ENCODE measurements around the gene USP2.

USP2 gene, protein sequence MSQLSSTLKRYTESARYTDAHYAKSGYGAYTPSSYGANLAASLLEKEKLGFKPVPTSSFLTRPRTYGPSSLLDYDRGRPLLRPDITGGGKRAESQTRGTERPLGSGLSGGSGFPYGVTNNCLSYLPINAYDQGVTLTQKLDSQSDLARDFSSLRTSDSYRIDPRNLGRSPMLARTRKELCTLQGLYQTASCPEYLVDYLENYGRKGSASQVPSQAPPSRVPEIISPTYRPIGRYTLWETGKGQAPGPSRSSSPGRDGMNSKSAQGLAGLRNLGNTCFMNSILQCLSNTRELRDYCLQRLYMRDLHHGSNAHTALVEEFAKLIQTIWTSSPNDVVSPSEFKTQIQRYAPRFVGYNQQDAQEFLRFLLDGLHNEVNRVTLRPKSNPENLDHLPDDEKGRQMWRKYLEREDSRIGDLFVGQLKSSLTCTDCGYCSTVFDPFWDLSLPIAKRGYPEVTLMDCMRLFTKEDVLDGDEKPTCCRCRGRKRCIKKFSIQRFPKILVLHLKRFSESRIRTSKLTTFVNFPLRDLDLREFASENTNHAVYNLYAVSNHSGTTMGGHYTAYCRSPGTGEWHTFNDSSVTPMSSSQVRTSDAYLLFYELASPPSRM

DNA sequence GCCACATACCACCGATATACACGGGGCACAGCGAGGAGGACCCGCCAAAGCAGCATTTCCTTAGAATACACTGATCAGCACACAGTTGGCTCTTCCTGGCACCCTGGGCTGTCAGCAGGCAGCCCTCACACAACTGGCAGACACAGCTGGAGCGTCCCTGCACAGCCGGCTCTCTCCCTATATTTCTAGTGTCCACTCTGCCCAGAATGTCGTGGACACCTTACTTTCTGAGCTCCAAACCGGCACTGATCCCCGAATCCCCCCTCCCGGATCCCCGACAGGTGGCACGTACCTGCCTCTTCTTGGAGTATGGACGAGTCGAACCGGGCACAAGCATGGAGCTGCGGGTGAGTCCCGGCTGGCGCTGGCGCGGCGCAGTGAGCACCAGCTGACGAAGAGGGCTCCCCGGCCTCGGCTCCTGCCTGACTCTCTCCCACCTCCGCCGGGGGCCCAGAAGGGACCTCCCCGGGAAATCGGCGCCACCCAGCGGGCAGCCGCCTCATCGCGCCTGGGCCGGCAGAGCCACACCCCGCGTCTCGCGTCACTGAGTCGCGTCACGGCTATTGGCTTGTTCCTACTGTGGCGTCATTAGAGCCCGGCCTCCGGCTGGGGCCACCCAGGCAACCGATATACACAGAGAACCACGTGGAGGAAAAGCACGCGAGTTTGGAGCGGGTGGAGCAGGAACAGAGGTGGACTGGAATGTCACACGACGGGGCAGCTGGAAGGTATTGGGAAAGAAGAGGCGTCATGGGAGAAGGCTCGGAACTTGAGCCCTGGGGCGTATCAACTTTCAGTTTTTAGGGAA is at the start of gene USP2:
Gene USP2, minus strand, starts transcription at position 510 of the 808 bp plus-strand sequence. CDS start 8,210 bp downstream, outside the sequence.
- DNase-seq = peak; percentile 94

DNA sequence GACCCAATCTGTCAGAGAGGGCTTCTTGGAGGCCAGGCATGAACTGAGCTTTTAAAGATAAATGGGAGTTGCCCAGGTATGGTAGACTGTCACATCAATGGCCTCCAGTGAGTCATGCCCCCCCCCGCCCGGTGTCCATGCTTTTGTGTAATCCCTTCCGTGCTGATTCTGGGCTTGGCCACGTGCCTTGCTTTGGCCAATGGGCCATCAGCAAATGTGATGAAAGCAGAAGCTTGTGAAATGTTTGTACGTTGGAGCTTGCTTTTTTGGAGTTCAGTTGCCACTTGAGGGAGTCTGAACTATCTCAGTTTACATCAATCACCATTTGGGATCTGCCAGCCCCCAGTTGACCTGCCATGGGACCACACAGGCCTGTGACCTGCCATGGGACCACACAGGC is 45.8 kb upstream of the USP2 start:
- no peak for DNase-seq

DNA sequence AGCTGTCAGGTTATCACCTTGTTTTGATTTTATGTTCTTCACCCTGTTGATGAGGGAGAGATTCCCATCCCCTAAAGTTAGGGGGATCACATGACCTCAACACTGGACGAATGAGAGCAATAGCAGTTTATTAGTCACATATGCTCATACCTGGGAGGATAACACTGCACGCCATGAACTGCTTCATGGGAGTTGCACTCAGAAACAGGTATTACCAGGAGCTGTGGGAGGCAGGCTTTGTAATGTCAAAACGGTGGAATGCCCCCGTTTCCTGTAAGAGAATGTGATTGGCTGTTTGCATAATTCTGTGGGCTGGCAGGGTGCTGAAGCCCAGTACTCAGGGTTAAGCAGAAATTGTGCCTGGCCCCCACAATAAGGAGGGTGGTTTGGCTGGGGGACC is 44.7 kb upstream of the USP2 start:
- DNase-seq = no peak

DNA sequence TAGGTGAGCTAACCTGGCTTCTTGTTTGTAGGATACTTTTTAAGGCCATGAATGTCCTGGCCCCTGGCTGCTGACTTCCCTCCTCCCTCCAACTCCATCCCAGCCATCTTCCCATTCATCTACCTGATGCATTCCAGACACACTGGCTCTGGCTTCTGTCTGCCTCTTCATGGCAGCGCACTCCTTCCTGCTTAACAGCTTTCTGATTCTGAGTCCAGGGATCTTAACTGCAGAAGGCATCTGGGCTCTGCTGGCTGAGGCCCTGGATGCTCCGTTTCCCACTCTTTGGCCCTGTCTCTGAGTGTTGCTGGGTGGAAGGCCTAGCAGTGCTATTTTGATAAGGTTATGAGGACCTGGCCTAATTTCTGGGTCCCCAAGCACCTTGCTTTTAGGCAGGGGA is 43.3 kb upstream of the USP2 start:
- DNase-seq = no peak

DNA sequence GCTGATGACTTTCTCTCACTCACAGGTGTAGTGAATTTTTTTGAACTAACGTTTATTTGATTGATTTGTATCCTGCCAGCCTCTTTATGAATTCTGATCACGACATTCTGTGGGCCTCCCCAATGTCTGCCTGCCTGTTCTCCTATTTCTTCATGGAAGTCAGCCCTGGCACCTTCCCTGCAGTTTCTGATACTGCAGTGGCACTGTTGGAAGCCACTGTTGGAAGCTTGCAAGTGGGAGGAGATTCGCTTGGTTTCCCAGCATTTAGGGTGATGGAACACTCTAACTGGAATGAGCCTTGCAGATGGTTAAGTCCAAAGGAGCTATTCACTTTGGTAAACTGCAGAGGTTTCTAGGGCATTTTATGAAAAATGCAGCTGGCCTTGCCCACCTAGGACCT is 42.8 kb upstream of the USP2 start:
- no peak for DNase-seq

DNA sequence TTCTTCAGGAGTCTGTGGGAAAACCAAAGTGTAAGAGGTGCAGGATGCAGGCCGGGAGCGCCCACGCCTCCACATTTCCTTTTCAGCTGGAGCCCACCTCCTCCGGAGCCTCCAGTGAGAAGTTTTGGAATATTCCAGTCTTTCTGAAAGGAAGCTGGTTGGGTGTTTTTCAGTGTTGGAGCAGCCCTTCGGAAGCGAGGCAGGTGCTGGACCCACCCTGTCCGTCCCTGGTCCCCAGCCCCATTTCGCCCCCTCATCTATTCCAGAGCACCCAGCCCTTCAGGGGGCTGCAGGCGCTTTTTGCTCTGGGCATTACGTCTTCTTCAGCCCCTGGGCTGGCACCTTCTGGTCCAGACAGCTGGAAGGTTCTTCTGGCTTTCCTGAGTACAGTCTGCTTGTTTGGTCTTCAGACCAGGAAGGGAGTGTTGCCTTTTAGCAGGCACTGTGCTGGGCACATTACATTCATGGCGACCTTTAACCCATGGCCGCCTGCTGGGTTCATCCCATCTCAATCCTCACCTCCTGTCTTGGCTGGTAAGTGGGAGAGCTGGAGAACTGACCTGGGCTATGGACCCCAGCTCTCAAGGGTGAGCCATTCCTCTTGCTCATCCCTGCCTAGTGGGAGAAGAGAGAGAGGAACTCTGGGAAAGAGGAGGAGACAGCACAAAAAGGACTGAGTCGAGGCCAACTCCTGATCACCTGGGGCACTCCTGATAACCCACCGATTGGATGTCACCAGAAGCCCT is 42.2 kb upstream of the USP2 start:
- peak; percentile 41 for DNase-seq

DNA sequence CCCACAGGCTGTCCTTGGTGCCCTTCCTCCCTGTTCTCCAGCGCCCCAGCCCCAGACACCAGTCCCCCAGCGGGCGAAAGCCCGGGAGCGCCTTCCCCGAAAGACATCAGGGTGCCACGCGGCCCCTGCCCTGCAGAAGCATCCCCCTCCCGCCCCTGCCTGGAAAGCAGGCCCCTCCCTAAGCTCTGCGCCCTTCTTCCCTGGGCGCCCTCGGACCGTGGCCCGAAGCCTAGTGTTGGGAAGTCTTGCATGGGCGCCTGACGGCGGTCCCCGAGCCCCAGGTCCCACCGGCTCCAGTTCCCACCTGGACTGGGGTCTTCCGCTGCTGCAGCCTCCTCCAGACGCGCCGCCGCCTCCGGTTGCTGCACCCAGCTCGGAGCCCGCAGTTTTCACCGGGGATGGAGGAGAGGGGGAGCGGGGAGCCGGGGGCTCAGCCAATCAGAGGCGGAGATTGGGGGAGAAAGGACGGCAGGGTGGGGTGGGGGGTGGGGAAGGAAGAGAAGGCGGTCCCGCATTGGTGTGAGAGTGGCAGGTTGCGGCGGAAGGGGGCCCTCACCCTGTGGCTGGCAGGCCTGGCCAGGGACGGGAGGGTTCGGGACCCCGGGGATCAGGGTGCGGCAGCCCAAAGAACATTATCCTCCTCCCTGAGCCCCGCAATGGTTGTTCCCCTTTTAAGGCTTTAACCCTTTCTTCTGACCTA is 41.5 kb upstream of the USP2 start, which contains the start of gene THY1:
Gene THY1, minus strand, starts transcription at position 364 of the 700 bp plus-strand sequence. CDS start 2,267 bp downstream, outside the sequence.
- peak; percentile 72 for DNase-seq

DNA sequence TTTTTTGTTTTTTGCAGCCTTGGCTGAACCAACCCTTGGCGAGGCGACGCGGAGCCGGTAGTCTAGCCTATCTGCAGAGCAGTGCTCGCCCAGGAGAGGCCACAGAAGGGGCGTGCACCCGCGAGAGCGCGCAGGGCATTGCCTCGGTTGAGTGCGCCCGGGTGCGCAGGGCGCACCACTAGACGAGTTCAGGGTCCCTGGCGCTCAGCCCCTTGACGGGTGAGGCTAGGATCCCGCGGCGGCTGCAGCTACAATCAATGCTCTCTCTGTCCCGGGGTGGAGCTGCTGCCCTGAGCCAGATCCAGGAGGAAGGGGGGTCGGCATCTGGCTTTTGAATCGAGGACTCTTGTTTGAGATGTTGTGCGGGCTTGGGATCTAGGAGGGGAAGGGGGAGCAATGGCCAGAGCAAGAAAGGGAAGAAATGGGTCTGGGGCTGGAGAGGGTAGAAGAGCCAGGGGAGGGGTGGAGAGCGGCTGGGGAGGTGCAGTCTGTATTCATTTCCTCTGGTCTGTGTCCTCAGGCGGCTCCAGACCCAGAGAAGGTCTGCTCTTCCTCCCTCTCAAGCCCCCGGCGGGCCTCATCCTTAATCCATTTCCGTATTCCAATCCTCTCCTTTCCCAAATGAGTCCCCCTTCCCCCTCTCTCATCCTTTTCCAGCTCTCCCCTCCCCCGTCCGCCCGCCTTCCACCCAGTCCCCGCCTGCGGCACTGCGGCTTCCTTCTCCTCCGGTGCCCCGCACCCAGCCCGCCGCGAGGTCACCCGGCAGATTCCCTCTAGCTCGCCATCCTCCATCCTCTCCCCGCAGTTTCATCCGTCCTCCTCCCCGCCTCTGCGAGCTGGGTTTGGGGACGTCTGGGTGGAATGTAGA is 40.7 kb upstream of the USP2 start:
- peak; percentile 64 for DNase-seq

DNA sequence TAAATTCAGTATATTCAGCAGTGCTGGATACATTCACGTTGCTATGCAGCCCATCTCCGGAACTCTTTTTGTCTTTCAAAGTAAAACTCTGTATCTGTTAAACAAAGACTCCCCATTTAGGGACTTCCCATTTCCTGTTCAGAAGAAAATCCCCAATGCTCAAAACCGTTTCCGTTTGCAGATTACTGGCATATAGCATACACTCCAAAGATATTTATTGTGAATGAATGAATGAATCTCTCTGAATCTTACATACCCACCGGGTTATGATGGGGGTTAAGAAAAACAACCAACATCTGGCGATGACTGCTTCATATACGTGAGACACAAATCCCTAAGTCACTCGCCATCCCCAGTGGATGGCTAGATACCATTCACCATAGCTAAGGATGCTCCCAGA is 39.9 kb upstream of the USP2 start:
- DNase-seq = peak; percentile 20

DNA sequence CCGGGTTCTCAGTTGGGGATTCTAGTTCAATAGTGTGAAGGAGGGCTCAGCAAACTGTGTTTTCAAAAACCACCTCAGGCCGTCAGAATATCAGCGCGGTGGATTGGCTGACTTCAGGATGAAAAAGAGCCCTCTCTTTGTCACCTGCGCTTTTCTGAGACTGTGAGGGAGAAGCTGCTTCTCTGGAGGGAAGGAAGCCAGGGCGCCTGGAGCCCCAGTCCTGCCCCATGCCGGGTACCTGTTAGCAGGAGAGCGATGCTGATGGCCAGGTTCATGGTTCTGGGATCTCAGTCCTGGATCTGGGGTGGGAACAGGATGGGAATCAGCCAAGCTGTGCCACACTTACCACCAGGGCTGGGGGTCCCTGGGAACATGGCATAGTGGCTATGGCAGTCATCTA is 39.1 kb upstream of the USP2 start:
- DNase-seq = no peak

DNA sequence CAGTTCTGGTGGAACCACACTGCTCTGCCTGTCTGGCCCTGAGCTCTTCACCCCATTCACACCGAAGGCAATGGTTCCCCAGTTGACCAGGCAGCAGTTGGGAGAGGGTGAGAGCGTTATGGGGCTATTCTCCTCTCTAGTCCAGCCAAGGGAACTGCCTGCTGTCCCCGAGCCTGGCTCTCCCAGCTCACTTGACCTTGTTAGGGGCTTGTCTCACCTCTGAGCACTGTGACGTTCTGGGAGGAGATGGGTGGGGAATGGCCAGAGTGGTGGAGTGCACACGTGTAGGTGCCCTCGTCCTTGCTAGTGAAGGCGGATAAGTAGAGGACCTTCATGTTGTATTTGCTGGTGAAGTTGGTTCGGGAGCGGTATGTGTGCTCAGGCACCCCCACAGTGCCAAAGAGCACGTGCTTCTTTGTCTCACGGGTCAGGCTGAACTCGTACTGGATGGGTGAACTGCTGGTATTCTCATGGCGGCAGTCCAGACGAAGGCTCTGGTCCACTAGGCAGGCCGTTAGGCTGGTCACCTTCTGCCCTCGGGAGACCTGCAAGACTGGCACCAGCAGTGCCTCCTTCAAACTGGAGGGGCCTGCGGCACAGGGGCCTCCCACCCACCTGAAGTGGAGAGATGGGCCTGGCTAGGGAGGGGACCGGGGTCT is 38.5 kb upstream of the USP2 start:
- no peak for DNase-seq

DNA sequence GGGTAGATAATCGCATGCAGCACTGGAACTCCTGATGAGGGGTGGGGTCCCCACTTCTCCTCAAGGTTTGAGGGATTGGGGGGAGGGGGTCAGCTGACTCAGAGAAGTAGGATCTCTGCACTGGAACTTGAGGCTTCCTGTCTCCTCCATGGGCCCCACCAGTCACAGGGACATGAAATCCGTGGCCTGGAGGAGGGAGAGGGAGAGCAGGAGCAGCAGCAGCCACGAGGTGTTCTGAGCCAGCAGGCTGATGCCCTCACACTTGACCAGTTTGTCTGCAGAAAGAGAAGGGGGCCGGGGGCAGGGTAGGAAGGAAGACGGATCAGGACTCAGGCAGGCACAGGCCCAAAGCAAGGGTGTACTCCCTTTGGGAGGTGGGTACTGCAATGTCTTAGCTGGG is 37.8 kb upstream of the USP2 start:
- DNase-seq = no peak

DNA sequence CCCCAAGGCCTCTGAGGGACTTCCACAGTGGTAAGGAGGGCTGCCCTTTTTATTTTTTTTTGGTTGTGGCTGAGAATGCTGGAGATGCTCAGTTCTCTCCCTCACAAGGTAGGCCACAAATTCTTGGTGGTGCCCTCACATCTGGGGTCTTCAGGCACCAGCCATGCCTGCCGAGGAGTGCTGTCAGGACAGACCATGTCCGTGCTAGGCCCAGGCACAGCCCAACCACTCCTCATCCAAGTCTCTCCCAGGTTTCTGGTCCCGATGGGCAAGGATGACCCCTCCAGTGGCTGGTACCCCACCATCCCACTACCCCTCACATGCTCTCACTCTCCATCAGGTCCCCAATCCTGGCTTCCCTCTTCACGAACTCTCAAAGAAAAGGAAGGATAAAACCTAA is 37.3 kb upstream of the USP2 start:
- DNase-seq = no peak

DNA sequence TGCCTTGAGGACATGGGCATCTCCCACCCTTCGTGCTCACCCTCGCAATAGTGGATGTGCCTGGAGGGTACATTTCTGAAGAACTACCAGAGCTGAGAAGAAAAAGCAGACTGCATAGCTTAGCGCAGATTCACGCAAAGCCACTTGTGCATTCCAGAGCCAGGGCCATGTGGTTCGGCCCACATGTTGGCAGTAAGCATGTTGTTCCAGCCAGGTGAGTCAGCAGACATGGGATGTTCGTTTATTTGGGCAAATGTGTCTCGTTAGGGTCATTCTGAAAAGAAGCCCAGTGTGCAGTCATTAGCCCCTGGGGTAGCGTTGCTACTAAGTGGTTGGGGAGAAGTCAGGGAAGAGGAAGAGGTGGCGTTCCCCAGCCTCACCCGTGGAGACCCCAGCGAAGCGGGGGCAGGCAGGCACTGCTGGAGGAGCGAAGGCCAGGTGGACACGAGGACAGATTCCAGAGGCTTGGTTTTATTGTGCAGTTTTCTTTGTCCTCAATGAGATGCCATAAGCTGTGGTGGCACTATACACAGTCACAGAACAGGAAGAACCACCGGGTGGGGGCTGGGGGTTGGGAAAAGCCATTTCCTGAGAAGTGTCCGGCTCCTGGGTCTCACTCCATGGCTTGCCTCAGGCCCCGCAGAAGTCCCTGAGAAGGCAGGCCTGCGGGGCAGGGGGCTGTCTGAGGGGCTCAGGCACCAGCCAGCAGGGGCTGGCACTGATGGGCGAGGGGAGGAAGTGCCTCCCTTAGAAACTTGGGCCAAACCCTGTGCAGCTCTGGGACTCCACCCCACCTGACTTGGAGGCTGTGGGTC is 36.4 kb upstream of the USP2 start:
- peak; percentile 87 for DNase-seq

DNA sequence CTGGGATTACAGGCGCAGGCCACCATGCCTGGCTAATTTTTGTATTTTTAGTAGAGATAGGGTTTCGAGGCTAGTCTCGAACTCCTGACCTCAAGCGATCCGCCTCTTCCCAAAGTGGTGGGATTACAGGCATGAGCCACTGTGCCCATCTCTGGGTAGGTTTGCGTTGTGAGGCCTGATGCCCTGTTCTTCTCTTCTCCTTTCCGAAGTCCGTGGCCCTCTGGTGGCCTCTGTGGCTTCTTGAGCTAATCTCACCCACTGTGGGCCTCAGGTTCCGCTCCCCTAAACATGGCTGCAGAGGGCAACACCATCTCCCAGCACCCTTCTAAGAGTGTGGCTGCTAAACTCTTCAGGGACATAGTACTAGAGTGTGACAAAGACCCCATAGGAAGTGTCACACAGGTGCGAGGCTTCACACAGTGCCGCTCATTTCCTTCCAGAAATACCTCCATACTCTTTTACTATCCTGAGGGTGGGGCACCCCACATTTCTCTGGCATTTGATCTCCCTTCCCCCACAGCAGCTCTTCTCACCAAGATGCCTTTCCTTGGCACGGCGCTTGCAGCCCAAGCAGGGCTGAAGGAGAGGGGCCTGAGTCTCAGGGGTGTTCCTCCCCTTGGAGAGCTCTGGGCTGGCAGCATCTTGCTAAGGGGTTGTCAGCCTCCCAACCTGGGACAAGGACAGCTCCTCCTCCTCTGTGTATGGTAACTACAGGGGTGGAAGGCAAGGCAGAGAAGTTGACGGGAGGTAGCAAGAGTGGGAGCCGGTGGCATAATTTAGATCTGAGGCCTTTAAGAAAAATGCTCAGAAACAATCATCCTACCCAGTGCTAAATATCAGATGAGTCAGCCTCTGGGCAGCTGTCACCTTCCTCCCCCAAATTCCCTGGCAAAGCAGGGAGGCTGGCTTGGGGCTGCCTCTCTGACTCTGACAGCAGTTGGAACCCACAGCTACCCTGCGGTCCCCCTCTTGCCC is 35.4 kb upstream of the USP2 start:
- peak; percentile 63 for DNase-seq

DNA sequence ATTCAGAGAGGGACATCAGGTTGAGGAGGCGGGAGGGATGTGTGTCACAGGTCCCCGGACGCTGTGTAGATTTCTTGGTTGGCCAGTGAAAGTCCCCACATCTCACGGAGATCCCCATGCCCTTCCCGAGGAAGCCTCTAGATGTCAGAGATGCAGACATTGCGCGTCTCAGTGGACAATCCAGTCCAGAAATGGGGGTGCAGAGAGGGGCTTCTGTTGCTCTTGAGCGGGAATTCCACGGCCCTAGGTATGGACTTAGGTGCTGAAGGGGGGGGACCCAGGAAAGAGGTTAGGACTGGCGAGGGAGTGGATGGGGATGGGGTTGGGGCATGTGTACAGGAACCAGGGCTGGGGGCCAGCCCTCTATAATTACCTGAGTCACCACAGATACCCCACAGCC is 34.5 kb upstream of the USP2 start:
- no peak for DNase-seq

DNA sequence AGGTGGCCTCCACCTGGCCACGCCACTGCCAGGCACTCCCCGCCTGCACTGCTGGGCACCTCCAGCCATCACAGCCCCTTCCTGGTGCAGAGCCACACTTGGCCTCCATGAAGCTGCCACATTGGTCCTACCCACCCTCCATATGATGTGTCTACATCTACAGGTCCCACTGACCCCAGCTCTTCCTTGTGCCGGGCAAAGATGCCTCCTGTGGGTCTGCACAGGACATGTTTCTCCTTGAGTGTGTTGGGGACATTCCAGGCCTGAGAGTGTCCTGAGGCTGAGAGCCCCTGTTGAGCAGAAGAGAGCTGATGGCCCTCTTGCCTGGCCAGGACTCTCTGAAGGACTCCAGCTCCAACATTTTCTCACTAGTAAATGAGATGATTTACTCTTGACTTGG is 34.0 kb upstream of the USP2 start:
- DNase-seq = no peak

DNA sequence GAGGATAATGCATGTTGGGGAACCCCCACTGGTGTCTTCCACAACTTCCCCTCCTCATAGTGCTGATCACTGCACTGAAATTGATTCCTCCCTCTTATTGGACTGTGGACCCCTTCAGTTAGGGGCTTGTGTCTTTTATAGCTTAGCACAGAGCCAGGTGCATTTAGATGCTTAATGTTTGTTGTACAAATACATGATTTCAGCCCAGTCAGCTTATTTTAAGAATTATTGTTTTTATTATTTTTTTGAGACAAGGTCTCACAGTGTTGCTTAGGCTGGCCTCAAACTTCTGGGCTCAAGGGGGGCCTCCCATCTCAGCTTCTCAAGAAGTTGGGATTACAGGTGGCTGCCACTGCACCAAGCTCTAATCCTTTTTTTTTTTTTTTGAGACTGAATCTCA is 33.2 kb upstream of the USP2 start:
- DNase-seq = no peak

DNA sequence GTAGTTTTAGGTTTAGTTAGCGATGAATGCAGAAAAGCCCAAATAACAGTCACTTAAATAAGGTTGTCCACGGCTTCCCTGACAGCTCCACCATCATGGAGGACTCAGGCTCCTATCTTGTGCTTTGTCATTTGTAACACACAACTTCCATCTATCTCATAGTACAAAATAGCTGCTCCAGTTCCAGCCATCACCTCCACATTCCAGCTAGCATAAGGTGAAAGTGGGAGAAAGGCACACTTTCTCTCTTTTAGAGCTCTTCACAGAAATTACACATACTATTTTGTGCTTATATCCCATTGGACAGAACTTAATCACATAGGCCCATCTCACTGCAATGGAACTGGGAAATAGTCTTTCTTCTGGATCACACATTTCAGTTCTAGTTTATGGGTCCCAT is 32.8 kb upstream of the USP2 start:
- DNase-seq = no peak

All from fibroblast of skin of right quadriceps (primary cell).